Activated CD4-positive, alpha-beta T cell treated with anti-CD3 and anti-CD28 coated beads, Interleukin-2, amount 10 ng/mL, durations not matched to agents 24 days and 14 days (primary cell): Measurements from ENCODE around the gene TUBB1. TPM values are rescaled to one million over a fixed set of nuclear protein-coding genes. Genes with fewer than 3 reads are reported as not detected.

Source experiments
- DNase-seq: peaks from one replicate; pipeline ENCODE4 v3.0.0; 2022
- H3K27ac Mint-ChIP-seq: one replicate; pipeline ENCODE4 v1.8.0; 2022; ENCODE audit warnings: mild to moderate bottlenecking, mixed read lengths
- H3K27me3 Mint-ChIP-seq: one replicate; pipeline ENCODE4 v1.8.0; 2022; ENCODE audit warnings: mixed read lengths
- H3K36me3 Mint-ChIP-seq: one replicate; pipeline ENCODE4 v1.8.0; 2022; ENCODE audit warnings: low read depth, mild to moderate bottlenecking, mixed read lengths
- H3K4me1 Mint-ChIP-seq: one replicate; pipeline ENCODE4 v1.8.0; 2021; ENCODE audit warnings: mixed read lengths
- H3K4me3 Mint-ChIP-seq: one replicate; pipeline ENCODE4 v1.8.0; 2022; ENCODE audit warnings: mild to moderate bottlenecking, moderate library complexity, mixed read lengths
- H3K9me3 Mint-ChIP-seq: one replicate; pipeline ENCODE4 v1.8.0; 2021; ENCODE audit warnings: mixed read lengths
- intact Hi-C: fragments of 100-400 bp; cut with micrococcal nuclease; formaldehyde crosslinking; loops from one replicate; pipeline ENCODE4 v1.15.1; 2023
- total RNA-seq: library from RNA; stranded (reverse); gene quantifications from 2 replicates; pipeline ENCODE4 v1.2.3, GENCODE V29; 2022

Gene TUBB1
- total RNA-seq, 1 donor from 2014 or later = not detected

DNA sequence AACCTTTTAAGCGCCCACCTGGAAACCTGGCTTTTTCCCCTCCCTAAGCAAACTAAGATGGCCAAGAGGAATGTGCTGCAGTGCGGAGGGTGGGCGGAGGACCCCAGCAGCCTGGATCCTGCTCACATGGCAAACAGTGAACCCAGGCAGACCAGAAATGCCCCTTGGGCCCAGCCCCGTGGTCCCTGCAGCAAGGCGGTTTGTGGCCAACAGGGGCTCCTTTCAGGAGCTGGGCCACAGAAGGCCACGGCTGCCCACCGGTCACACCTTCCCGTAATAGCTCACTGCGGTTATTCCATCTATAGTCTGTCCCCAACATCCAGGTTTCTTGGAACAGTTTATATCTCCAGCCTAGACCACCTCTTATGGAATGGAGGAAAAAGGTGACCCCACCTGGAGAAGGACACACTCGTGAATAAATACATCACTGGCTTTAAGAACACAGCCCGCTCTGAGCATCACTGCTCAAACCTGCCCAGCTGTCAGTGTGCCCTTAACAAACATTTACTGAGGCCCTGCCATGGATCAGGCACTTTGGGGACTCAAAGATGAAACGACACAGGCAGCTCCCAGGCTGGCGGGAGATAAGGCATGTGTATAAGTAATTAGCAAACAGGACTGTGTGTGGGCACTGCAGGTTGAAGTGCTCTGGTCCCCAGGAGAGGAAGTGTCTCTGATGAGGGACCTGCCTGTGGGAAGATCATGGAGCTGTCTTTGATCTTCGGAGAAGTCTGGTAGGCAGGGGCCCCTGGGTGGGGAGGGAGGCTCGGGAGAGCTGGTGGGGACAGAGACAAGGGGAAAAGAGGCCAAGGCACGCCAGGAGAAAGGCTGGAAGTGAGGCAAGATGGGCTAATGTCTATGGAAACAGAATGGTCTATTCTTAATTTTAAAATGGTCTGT, 3.2 kb upstream of the TUBB1 start:
- peak overlapping the region; percentile 36 for H3K27ac Mint-ChIP-seq
- H3K27me3 Mint-ChIP-seq = no peaks in the 10 kb centered on the region
- peaks cover 44% of the 10 kb centered on the region for H3K4me1 Mint-ChIP-seq
- no peaks in the 10 kb centered on the region for H3K9me3 Mint-ChIP-seq
- H3K36me3 Mint-ChIP-seq = no peaks in the 10 kb centered on the region
- DNase-seq = no peak
- intact Hi-C loops = no loop called here
- H3K4me3 Mint-ChIP-seq = no peak overlapping the region

DNA sequence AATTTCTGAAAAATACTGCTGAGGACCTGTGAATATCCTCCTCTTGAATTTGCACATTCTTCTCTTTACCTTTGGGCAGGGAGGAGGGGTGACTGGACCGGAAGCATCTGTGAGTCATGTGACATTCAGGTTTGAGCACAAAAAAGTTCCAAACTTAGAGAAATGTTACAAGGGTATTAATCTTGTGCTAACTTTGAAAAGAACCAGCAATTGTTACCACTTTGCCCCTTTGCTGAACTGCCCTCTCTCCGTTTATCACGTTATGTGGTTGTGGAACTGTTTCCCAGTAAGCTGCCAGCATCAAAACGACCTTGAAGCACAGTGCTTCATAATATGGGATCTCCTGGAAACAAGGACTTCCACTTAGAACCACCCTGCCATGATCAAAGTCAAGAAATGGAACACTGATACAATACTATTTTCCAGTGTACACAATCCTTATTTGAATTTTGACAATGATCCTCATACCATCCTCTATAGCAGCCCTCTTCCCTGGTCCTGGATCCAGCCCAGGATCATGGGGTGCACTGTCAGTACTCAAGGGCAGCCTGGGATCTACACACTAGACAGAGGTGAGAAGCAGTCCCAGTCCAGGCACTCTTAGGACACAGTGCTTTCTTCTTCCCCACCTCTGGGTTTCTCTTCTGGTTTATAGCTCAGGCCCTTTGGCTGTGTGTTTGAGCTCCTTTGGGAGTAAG, 2.3 kb upstream of the TUBB1 start:
- H3K4me3 Mint-ChIP-seq = no peak overlapping the region
- peaks cover 36% of the 10 kb centered on the region for H3K4me1 Mint-ChIP-seq
- no peaks in the 10 kb centered on the region for H3K36me3 Mint-ChIP-seq
- H3K27ac Mint-ChIP-seq = peak overlapping the region; percentile 11
- intact Hi-C loops = no loop called here
- no peaks in the 10 kb centered on the region for H3K9me3 Mint-ChIP-seq
- no peaks in the 10 kb centered on the region for H3K27me3 Mint-ChIP-seq
- no peak for DNase-seq

- DNase-seq = no peak
- intact Hi-C loops = no loop called here
- no peaks in the 10 kb centered on the region for H3K27me3 Mint-ChIP-seq
- H3K4me3 Mint-ChIP-seq = no peak overlapping the region
- peaks cover 32% of the 10 kb centered on the region for H3K4me1 Mint-ChIP-seq
- peaks cover 5% of the 10 kb centered on the region for H3K36me3 Mint-ChIP-seq
- peak overlapping the region; percentile 13 for H3K27ac Mint-ChIP-seq
- no peaks in the 10 kb centered on the region for H3K9me3 Mint-ChIP-seq
These were observed 1.6 kb upstream of the TUBB1 start for GRCh38 chr20:59017493-59018231.

DNA sequence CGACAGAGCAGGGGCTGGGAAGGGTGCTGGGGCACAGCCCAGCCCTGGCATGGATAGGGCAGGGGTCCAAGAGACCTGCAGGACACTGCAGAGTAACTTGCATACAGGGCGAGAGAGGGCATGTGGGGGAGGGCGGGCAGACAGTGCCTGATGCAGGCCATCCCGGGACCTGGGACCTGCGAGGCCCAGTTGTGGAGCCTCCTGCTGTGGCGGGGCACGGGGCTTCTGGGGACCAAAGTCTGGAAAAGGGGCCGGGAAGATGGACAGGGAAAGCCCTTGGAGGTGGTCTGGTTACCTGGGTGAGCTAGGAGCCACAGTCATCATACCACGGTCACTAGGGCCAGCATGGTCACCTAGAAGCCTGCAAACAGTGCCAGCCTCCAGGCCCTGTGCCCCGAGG, 412 bp upstream of the TUBB1 start:
- intact Hi-C loops = no loop called here
- Mint-ChIP-seq H3K36me3 (peaks cover 14% of the 10 kb centered on the region), H3K27me3 (no peaks in the 10 kb centered on the region), H3K9me3 (no peaks in the 10 kb centered on the region), H3K4me1 (peaks cover 24% of the 10 kb centered on the region), H3K4me3 (no peak overlapping the region), H3K27ac (no peak overlapping the region)
- no peak for DNase-seq

DNA sequence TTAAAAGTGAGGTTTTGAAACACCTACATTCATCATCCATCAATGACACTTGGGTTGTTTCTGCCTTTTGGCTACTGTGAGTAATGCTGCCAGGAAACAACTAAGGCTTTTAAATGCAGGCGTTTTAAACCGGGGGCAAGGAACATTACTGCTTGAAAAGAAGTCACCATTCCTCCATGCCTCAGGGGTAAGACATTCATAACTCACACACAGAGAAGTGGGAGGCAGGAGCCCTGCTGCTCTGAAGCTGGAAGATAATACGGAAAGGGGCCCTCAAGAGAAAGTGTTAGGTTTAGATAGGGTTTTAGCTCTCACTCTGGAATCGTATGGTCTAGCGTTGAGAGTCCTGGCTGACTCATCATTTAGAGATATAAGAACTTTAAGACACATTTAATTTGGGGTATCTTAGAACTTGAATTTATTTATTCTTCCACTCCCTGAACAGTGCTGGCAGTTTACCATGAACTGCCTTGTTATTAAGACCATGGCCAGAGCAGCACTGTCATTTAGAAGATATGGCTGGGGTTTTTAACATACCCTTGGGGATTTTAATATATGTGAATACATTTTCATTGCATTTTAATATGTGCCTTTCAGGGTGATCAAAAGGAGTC, 1.8 kb downstream of the TUBB1 start:
- H3K9me3 Mint-ChIP-seq = no peaks in the 10 kb centered on the region
- DNase-seq = no peak

DNA sequence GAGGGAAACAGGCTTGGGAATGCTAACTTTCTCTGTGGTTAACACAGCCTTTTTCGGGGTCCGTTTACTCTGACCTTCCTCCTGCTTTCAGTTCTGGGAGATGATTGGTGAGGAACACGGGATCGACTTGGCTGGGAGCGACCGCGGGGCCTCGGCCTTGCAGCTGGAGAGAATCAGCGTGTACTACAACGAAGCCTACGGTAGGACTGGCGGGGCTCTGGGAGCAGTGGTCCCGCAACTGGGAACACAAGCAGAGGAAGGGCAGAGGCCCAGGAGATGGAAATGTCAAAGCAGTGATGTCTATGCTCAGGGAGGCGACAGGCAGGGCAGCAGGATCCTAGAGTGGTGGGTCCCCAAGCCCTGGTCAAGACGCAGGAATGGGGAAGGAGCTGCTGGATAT, 3.5 kb downstream of the TUBB1 start:
- peaks cover 46% of the 10 kb centered on the region for H3K36me3 Mint-ChIP-seq
- H3K4me1 Mint-ChIP-seq = peaks cover 20% of the 10 kb centered on the region

More for the DNA sequence above, 1.8 kb downstream of the TUBB1 start:
- intact Hi-C loops = no loop called here
- Mint-ChIP-seq H3K4me3 (no peak overlapping the region), H3K27me3 (no peaks in the 10 kb centered on the region), H3K4me1 (peaks cover 19% of the 10 kb centered on the region), H3K36me3 (peaks cover 31% of the 10 kb centered on the region), H3K27ac (no peak overlapping the region)

GRCh38 chr20:59023616-59024015, 4.4 kb downstream of the TUBB1 start:
- Mint-ChIP-seq H3K4me1 (peaks cover 26% of the 10 kb centered on the region), H3K27ac (no peak overlapping the region)
- no peak for DNase-seq

More for the DNA sequence above, 3.5 kb downstream of the TUBB1 start:
- intact Hi-C loops = no loop called here
- Mint-ChIP-seq H3K27ac (no peak overlapping the region), H3K4me3 (no peak overlapping the region), H3K9me3 (no peaks in the 10 kb centered on the region), H3K27me3 (no peaks in the 10 kb centered on the region)
- no peak for DNase-seq

GRCh38 chr20:59024111-59024530, 4.9 kb downstream of the TUBB1 start:
- no peak overlapping the region for H3K4me3 Mint-ChIP-seq
- no peak overlapping the region for H3K27ac Mint-ChIP-seq
- intact Hi-C loops = no loop called here
- peaks cover 57% of the 10 kb centered on the region for H3K36me3 Mint-ChIP-seq
- H3K9me3 Mint-ChIP-seq = no peaks in the 10 kb centered on the region
- no peaks in the 10 kb centered on the region for H3K27me3 Mint-ChIP-seq
- H3K4me1 Mint-ChIP-seq = peaks cover 31% of the 10 kb centered on the region
- DNase-seq = no peak

More at GRCh38 chr20:59023616-59024015, 4.4 kb downstream of the TUBB1 start:
- intact Hi-C loops = no loop called here
- H3K9me3 Mint-ChIP-seq = no peaks in the 10 kb centered on the region
- peaks cover 52% of the 10 kb centered on the region for H3K36me3 Mint-ChIP-seq
- no peaks in the 10 kb centered on the region for H3K27me3 Mint-ChIP-seq
- no peak overlapping the region for H3K4me3 Mint-ChIP-seq

- Mint-ChIP-seq H3K27me3 (no peaks in the 10 kb centered on the region), H3K4me1 (peaks cover 38% of the 10 kb centered on the region), H3K36me3 (peaks cover 66% of the 10 kb centered on the region), H3K27ac (no peak overlapping the region), H3K4me3 (no peak overlapping the region), H3K9me3 (no peaks in the 10 kb centered on the region)
- DNase-seq = no peak
- intact Hi-C loops = no loop called here
These were observed 5.9 kb downstream of the TUBB1 start for GRCh38 chr20:59025086-59025485.

GRCh38 chr20:59025511-59025910, 6.3 kb downstream of the TUBB1 start:
- Mint-ChIP-seq H3K27me3 (no peaks in the 10 kb centered on the region), H3K9me3 (no peaks in the 10 kb centered on the region), H3K27ac (peak overlapping the region; percentile 32), H3K4me3 (no peak overlapping the region), H3K36me3 (peaks cover 70% of the 10 kb centered on the region), H3K4me1 (peaks cover 42% of the 10 kb centered on the region)
- no peak for DNase-seq
- intact Hi-C loops = no loop called here

GRCh38 chr20:59026904-59027740, 7.9 kb downstream of the TUBB1 start:
- H3K27me3 Mint-ChIP-seq = no peaks in the 10 kb centered on the region
- H3K4me3 Mint-ChIP-seq = no peak overlapping the region
- H3K9me3 Mint-ChIP-seq = no peaks in the 10 kb centered on the region
- peaks cover 50% of the 10 kb centered on the region for H3K4me1 Mint-ChIP-seq
- intact Hi-C loops = no loop called here
- no peak for DNase-seq
- peaks cover 78% of the 10 kb centered on the region for H3K36me3 Mint-ChIP-seq
- no peak overlapping the region for H3K27ac Mint-ChIP-seq

DNA sequence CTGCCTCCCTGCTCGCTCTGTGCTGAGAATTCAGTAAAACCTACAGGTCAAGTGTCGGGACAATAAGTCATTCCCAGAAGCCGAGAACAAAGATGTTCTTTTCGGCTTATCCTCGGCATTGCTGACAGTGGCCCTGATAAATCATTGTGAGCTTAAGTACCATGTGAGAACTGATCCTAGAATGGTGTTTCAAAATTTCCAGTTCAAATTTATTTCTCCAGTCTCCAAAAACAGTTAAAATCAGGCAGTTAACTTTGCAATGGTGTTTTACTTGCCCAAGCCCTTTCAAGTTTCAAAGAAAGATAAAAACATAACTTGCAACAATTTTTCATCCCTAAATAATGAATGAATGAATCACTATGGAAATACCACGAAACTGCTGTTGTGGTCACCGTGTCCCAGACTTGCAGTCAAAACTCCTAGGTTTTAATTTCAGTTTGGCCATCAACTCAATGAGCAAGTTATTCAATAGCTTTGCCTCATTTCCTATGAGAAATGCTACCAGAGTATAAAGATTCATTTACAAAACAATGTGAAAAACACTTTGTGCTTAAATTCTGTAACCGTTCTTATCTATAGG, 8.6 kb downstream of the TUBB1 start:
- DNase-seq = no peak
- peaks cover 52% of the 10 kb centered on the region for H3K4me1 Mint-ChIP-seq
- H3K4me3 Mint-ChIP-seq = no peak overlapping the region
- H3K27me3 Mint-ChIP-seq = no peaks in the 10 kb centered on the region
- intact Hi-C loops = no loop called here
- no peak overlapping the region for H3K27ac Mint-ChIP-seq
- peaks cover 73% of the 10 kb centered on the region for H3K36me3 Mint-ChIP-seq
- no peaks in the 10 kb centered on the region for H3K9me3 Mint-ChIP-seq
